Spleen (tissue), 11 donors: ENCODE measurements around the gene ZNF774. TPM values are rescaled to one million over a fixed set of nuclear protein-coding genes. Genes with fewer than 3 reads are reported as not detected.

Source experiments
- DNase-seq: peaks from one replicate; pipeline ENCODE4 v3.0.0-alpha.2; 2020
- H3K27ac ChIP-seq, 8 donors: fragments of 200-600 bp; sonication (generic) in 7 of 8; 1 replicate in 4 of 8; 2 replicates in 4 of 8; pipeline versions ENCODE4 v1.5.0 to v1.8.0; 2016 to 2021; ENCODE audit warnings: inconsistent platforms in 4 of 8, mild to moderate bottlenecking in 4 of 8, moderate library complexity in 1 of 8
- H3K27me3 ChIP-seq, 7 donors: fragments of 200-600 bp; sonication (generic) in 6 of 7; replicated peaks in 1 of 7; 1 replicate in 4 of 7; 2 replicates in 3 of 7; pipeline versions ENCODE4 v1.5.0 to v1.8.0; 2016 to 2021; ENCODE audit warnings: inconsistent platforms in 3 of 7, mild to moderate bottlenecking in 1 of 7
- H3K36me3 ChIP-seq, 6 donors: fragments of 200-600 bp; sonication (generic) in 5 of 6; 1 replicate in 4 of 6; 2 replicates in 2 of 6; pipeline versions ENCODE4 v1.5.0 to v1.8.0; 2016 to 2021; ENCODE audit warnings: inconsistent platforms in 2 of 6
- H3K4me1 ChIP-seq, 6 donors: fragments of 200-600 bp; sonication (generic) in 5 of 6; 1 replicate in 3 of 6; 2 replicates in 3 of 6; pipeline versions ENCODE4 v1.5.0 to v1.8.0; 2016 to 2021; ENCODE audit warnings: inconsistent platforms in 3 of 6
- H3K4me3 ChIP-seq, 8 donors: fragments of 200-600 bp; sonication (generic) in 7 of 8; 1 replicate in 4 of 8; 2 replicates in 4 of 8; pipeline versions ENCODE4 v1.5.0 to v1.8.0; 2016 to 2021; ENCODE audit warnings: inconsistent platforms in 4 of 8, mild to moderate bottlenecking in 4 of 8, moderate library complexity in 2 of 8
- H3K9me3 ChIP-seq, 8 donors: fragments of 200-600 bp; sonication (generic) in 7 of 8; 1 replicate in 4 of 8; 2 replicates in 4 of 8; pipeline versions ENCODE4 v1.5.0 to v1.8.0; 2016 to 2021; ENCODE audit warnings: inconsistent platforms in 4 of 8
- POLR2A ChIP-seq, 3 donors: fragments of 450-650 bp; IDR thresholded peaks; one replicate each; pipeline ENCODE4 v1.5.1; 2017; ENCODE audit warnings: antibody characterized with exemption in 3 of 3, mild to moderate bottlenecking in 1 of 3
- POLR2AphosphoS5 ChIP-seq, 3 donors: sonication (generic); formaldehyde crosslinking; IDR thresholded peaks; one replicate each; pipeline ENCODE4 v1.5.1; 2017; ENCODE audit warnings: antibody characterized with exemption in 3 of 3
- WGBS, 5 donors: extraction: QIAGEN DNeasy Blood & Tissue Kit in 3 of 5; methylation state at CpG; one replicate each; pipeline versions ENCODE4 v1.1.5 to v1.1.7; 2013 to 2018; 5-methylcytosine and 5-hydroxymethylcytosine counted together
- intact Hi-C: fragments of 100-400 bp; cut with DNase I; formaldehyde crosslinking; loops from one replicate; pipeline ENCODE4 v1.15.0; 2023; ENCODE audit warnings: low total_unique reads
- polyA plus RNA-seq, 3 donors: library from polyadenylated mRNA; stranded (reverse); fragments of 200-250 nt; gene quantifications; one replicate each; pipeline ENCODE4 v1.2.1, GENCODE V29; 2013
- total RNA-seq, 7 donors: library from RNA; depleted of rRNA in 3 of 7; stranded (reverse); fragments of >200 nt in 3 of 7; fragmentation: NEBNext Ultra II Directional in 4 of 7; extraction: Animal tissue kit (Norgen Biotek cat#: 25700) in 4 of 7; gene quantifications; one replicate each; pipeline versions ENCODE4 v1.1.0 to v1.2.1, GENCODE V29; 2016 to 2021
- TF ChIP-seq, protein P1 (sequence below), 11 experiments: fragments of 200-600 bp in 7 of 11; fragments of 450-650 bp in 4 of 11; sonication (generic) in 4 of 11; IDR thresholded peaks in 8 of 11; conservative IDR thresholded peaks in 3 of 11; 1 replicate in 7 of 11; 2 replicates in 4 of 11; pipeline versions ENCODE4 v1.4.0 to v1.8.0; 2016 to 2021; ENCODE audit warnings: antibody characterized with exemption in 11 of 11, inconsistent platforms in 4 of 11, mild to moderate bottlenecking in 1 of 11
- donor health status: healthy with polysubstance abuse.
- donor health status: DM: no; HTN: no; CAD: no; lungs with moderate emphysema.
- donor health status: DM: no; HTN: no; CAD: no.
- donor health status: Bipolar disorder and iron deficiency.
- donor health status: healthy.
- donor health status: DM: no; HTN: no; CAD: no.
- donor health status: DM: yes; HTN: yes; CAD: no.

ZNF774 gene
- total and polyA plus RNA-seq, 10 donors, result 0.17 to 4.2 (median 1.6) TPM

DNA sequence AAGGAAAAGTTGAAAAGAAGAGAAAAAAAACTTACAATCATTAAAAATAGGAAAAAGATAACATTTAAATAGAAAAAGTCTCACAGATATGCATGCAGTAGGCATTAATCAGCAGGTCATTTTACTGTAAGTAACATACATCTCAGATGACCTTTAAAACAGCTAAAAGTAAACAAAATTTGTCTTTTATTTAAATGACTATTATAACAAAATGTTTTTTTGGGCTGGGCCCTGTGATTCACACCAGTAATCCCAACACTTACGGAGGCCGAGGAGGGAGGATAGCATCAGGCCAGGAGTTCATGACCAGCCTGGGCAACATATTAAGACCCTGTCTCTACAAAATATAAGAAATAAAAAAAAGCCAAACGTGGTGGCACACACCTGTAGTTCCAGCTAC is 50.7 kb downstream of the ZNF774 start:
- H3K27me3 ChIP-seq, result no peaks in the 10 kb centered on the region
- H3K9me3 ChIP-seq, result no peaks in the 10 kb centered on the region
- no peak for DNase-seq
- H3K27ac ChIP-seq, result peak overlapping the region in 6 of 8 donors; percentile 84 to 94 (median 90)
- no peak overlapping the region for H3K4me3 ChIP-seq
- 83 to 95% (median 90%) methylated on average over 3 of the region's 3 CpGs for WGBS, 5 donors
- TF ChIP-seq, protein P1, sequence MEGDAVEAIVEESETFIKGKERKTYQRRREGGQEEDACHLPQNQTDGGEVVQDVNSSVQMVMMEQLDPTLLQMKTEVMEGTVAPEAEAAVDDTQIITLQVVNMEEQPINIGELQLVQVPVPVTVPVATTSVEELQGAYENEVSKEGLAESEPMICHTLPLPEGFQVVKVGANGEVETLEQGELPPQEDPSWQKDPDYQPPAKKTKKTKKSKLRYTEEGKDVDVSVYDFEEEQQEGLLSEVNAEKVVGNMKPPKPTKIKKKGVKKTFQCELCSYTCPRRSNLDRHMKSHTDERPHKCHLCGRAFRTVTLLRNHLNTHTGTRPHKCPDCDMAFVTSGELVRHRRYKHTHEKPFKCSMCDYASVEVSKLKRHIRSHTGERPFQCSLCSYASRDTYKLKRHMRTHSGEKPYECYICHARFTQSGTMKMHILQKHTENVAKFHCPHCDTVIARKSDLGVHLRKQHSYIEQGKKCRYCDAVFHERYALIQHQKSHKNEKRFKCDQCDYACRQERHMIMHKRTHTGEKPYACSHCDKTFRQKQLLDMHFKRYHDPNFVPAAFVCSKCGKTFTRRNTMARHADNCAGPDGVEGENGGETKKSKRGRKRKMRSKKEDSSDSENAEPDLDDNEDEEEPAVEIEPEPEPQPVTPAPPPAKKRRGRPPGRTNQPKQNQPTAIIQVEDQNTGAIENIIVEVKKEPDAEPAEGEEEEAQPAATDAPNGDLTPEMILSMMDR (IDR thresholded peaks at IDR 0.05 in 8 of 11, conservative IDR thresholded peaks at IDR 0.05 in 3 of 11), result no peak
- TF ChIP-seq POLR2A (IDR thresholded peaks at IDR 0.05), result no peak
- no peak for TF ChIP-seq POLR2AphosphoS5 (IDR thresholded peaks at IDR 0.05)
- H3K36me3 ChIP-seq, result no peaks in the 10 kb centered on the region
- intact Hi-C loops, result no loop called here
- peaks cover 28 to 100% (median 94%) of the 10 kb centered on the region in 6 donors for H3K4me1 ChIP-seq

DNA sequence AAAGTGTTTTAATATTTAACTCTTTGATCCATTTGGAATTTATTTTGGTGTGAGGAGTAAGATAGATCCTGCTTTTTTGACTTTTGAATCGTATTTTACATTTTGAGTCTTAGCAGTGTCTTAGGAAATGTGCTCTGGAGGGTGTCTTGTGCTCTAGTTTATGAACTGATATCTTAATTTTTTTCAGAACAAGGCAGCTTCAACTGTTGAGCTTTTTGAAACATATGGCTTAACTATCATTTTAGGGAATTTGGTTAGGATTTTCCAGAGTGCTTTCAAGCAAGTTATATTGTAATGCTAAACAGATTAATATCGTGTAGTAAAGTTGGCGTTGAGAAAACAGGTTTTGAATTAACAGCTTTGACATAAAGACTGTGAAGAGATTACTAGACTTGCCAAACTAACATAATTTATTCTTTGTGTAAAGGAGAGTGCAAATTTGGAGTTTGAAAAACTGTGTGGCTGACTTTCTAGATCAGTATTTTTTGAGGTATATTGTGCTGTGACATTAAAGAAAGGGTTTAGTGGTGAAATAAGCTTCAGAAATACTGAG is 53.0 kb downstream of the ZNF774 start:
- Histone ChIP-seq H3K27me3 (no peaks in the 10 kb centered on the region), H3K4me1 (peaks cover 29 to 96% (median 86%) of the 10 kb centered on the region in 6 donors), H3K9me3 (no peaks in the 10 kb centered on the region), H3K36me3 (peaks cover 0 to 11% (median 0%) of the 10 kb centered on the region in 6 donors), H3K4me3 (no peak overlapping the region), H3K27ac (no peak overlapping the region)
- intact Hi-C loops, result no loop called here
- 61 to 90% (median 74%) methylated on average over 3 of the region's 3 CpGs for WGBS, 5 donors
- no peak for DNase-seq
- TF ChIP-seq POLR2AphosphoS5 (IDR thresholded peaks at IDR 0.05), result no peak
- no peak for TF ChIP-seq POLR2A (IDR thresholded peaks at IDR 0.05)
- TF ChIP-seq, protein P1 (IDR thresholded peaks at IDR 0.05 in 8 of 11, conservative IDR thresholded peaks at IDR 0.05 in 3 of 11), result no peak

DNA sequence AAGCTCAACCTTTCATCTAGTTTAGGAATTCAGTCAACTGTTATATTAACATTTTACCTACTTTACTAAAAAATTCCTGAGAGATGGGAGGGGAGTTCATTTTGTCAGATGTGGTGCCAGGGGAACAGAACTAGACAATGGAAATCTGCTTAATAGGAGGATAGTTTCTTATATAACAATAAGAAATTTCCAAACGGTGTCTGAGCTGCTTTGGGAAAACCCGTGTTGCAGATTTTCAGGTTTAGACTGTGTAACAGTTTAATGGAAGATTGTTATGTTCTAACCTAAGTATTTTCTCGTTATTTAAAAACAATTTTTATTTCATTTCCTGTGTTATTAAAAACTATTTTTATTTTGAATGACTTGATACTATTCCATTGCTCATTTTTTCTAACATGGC is 55.3 kb downstream of the ZNF774 start:
- Histone ChIP-seq H3K9me3 (no peaks in the 10 kb centered on the region), H3K36me3 (peaks cover 0 to 11% (median 0%) of the 10 kb centered on the region in 6 donors), H3K27ac (peak overlapping the region in 5 of 8 donors; percentile 6 to 65 (median 46)), H3K27me3 (no peaks in the 10 kb centered on the region), H3K4me1 (peaks cover 17 to 92% (median 79%) of the 10 kb centered on the region in 6 donors), H3K4me3 (no peak overlapping the region)
- TF ChIP-seq POLR2A (IDR thresholded peaks at IDR 0.05), result no peak
- TF ChIP-seq, protein P1 (IDR thresholded peaks at IDR 0.05 in 8 of 11, conservative IDR thresholded peaks at IDR 0.05 in 3 of 11), result no peak
- no peak for TF ChIP-seq POLR2AphosphoS5 (IDR thresholded peaks at IDR 0.05)
- intact Hi-C loops, result no loop called here
- 44 to 74% (median 58%) methylated on average over 3 of the region's 3 CpGs for WGBS, 5 donors
- DNase-seq, result no peak

DNA sequence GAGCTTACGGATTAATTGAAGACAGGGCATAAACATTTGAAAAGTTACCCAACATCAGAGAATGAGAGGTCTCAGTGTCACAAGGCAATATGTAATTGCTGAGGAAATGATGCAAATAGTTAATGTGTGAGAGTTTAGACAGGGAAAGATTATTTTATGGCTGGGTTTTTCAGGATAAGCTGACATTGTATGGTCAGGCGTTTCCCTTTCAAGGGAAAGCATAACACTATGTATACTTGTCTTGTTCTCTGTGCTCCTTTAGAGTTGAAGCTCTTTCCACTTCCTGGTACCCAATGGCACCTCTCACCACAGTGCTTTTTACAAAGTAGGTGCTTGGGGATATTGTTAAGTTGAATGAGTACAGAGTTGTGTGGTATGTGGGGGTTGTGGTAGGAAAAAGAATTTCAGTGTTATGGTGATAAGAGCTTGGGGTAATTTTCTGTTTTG is 55.8 kb downstream of the ZNF774 start:
- Histone ChIP-seq H3K4me3 (no peak overlapping the region), H3K4me1 (peaks cover 20 to 92% (median 79%) of the 10 kb centered on the region in 6 donors), H3K27me3 (no peaks in the 10 kb centered on the region), H3K36me3 (peaks cover 0 to 11% (median 0%) of the 10 kb centered on the region in 6 donors), H3K9me3 (no peaks in the 10 kb centered on the region), H3K27ac (peak overlapping the region in 5 of 8 donors; percentile 6 to 65 (median 46))
- intact Hi-C loops, result no loop called here
- TF ChIP-seq, protein P1 (IDR thresholded peaks at IDR 0.05 in 8 of 11, conservative IDR thresholded peaks at IDR 0.05 in 3 of 11), result no peak
- TF ChIP-seq POLR2AphosphoS5 (IDR thresholded peaks at IDR 0.05) (no peak), POLR2A (IDR thresholded peaks at IDR 0.05) (no peak)
- DNase-seq, result no peak
- 61 to 73% (median 66%) methylated on average over 2 of the region's 2 CpGs for WGBS, 5 donors
